SK-N-SH (cell line): Measurements from ENCODE around the gene CHCHD6.

Source experiments
- CTCF ChIP-seq: fragments of 200-600 bp; sonication (generic); IDR thresholded peaks from 2 replicates; pipeline ENCODE4 v1.6.1; 2017; ENCODE audit warnings: antibody characterized with exemption, mild to moderate bottlenecking, moderate library complexity
- TAF1 ChIP-seq: IDR thresholded peaks from 2 replicates; pipeline ENCODE4 v1.6.1; 2012; ENCODE audit warnings: low read depth, mild to moderate bottlenecking, low read length, moderate library complexity, borderline replicate concordance

- TF ChIP-seq CTCF (no peak), TAF1 (no peak)
Measured at GRCh38 chr3:126664591-126665214, 39.3 kb upstream of the CHCHD6 start.
